Measurements from ENCODE around the gene PDE6C.

GRCh38 chr10:93599335-93599734 is 13.0 kb upstream of the PDE6C start:
- TF ChIP-seq, protein P1, sequence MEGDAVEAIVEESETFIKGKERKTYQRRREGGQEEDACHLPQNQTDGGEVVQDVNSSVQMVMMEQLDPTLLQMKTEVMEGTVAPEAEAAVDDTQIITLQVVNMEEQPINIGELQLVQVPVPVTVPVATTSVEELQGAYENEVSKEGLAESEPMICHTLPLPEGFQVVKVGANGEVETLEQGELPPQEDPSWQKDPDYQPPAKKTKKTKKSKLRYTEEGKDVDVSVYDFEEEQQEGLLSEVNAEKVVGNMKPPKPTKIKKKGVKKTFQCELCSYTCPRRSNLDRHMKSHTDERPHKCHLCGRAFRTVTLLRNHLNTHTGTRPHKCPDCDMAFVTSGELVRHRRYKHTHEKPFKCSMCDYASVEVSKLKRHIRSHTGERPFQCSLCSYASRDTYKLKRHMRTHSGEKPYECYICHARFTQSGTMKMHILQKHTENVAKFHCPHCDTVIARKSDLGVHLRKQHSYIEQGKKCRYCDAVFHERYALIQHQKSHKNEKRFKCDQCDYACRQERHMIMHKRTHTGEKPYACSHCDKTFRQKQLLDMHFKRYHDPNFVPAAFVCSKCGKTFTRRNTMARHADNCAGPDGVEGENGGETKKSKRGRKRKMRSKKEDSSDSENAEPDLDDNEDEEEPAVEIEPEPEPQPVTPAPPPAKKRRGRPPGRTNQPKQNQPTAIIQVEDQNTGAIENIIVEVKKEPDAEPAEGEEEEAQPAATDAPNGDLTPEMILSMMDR (conservative IDR thresholded peaks at IDR 0.05; ENCODE audit: low read length): no peak
- no peak for TF ChIP-seq EZH2phosphoT487 (IDR thresholded peaks at IDR 0.05; ENCODE audit: borderline replicate concordance, low read depth, low read length)
